Body of pancreas (tissue), 4 donors: ENCODE data around the gene TNRC6C. TPM values are rescaled to one million over a fixed set of nuclear protein-coding genes. Genes with fewer than 3 reads are reported as not detected.

ENCODE experiments used
- ATAC-seq: fragments of 150-250 bp; one replicate; pipeline ENCODE4 v1.9.1; 2016
- DNase-seq, 4 donors: peaks; one replicate each; pipeline ENCODE4 v3.0.0-alpha.2; 2019
- H3K27ac ChIP-seq, 4 donors: fragments of 200-600 bp; sonication (generic); 1 replicate in 3 of 4; 2 replicates in 1 of 4; pipeline versions ENCODE4 v1.5.1 to v1.6.1; 2016 to 2019; ENCODE audit warnings: mild to moderate bottlenecking in 1 of 4, mixed read lengths in 1 of 4, moderate library complexity in 1 of 4
- H3K27me3 ChIP-seq, 2 donors: fragments of 200-600 bp; sonication (generic); one replicate each; pipeline ENCODE4 v1.6.0; 2016; ENCODE audit warnings: mild to moderate bottlenecking in 1 of 2
- H3K36me3 ChIP-seq, 2 donors: fragments of 200-600 bp; sonication (generic); replicated peaks in 1 of 2; 2 replicates each; pipeline ENCODE4 v1.5.1; 2016; ENCODE audit warnings: low read depth in 2 of 2; ENCODE audit not compliant: insufficient read depth in 1 of 2
- H3K4me1 ChIP-seq: fragments of 200-600 bp; sonication (generic); one replicate; pipeline ENCODE4 v1.6.0; 2016
- H3K4me3 ChIP-seq, 2 donors: fragments of 200-600 bp; sonication (generic); 1 replicate in 1 of 2; 2 replicates in 1 of 2; pipeline ENCODE4 v1.5.1; 2016 to 2019
- H3K9me3 ChIP-seq, 3 donors: fragments of 200-600 bp; sonication (generic); 1 replicate in 2 of 3; 2 replicates in 1 of 3; pipeline ENCODE4 v1.5.1; 2016
- CTCF ChIP-seq, 7 experiments: fragments of 450-650 bp in 4 of 7; fragments of 200-600 bp in 3 of 7; sonication (generic) in 3 of 7; IDR thresholded peaks; one replicate each; pipeline ENCODE4 v1.5.1; 2016 to 2019; ENCODE audit warnings: antibody characterized with exemption in 7 of 7
- POLR2A ChIP-seq, 3 donors: fragments of 450-650 bp; IDR thresholded peaks; one replicate each; pipeline ENCODE4 v1.6.1; 2016; ENCODE audit warnings: antibody characterized with exemption in 3 of 3, mild to moderate bottlenecking in 2 of 3
- WGBS, 2 donors: methylation state at CpG; one replicate each; pipeline ENCODE4 v1.1.5; 2017; 5-methylcytosine and 5-hydroxymethylcytosine counted together
- intact Hi-C: fragments of 100-400 bp; cut with DNase I; formaldehyde crosslinking; loops from one replicate; pipeline ENCODE4 v1.15.1; 2023
- total RNA-seq, 2 donors: library from RNA; depleted of rRNA; stranded (reverse); fragments of >200 nt; gene quantifications; one replicate each; pipeline ENCODE4 v1.1.0, GENCODE V29; 2016

TNRC6C gene
- total RNA-seq, 2 donors from 2014 or later, result 4.9 to 13.5 TPM

- Histone ChIP-seq H3K9me3 (no peaks in the 10 kb centered on the region), H3K36me3 (no peaks in the 10 kb centered on the region), H3K4me1 (peaks cover 6% of the 10 kb centered on the region), H3K27ac (no peak overlapping the region), H3K27me3 (no peaks in the 10 kb centered on the region), H3K4me3 (no peak overlapping the region)
- WGBS, 2 donors, result 57 to 67% methylated on average over 6 of the region's 6 CpGs
- intact Hi-C loops, result no loop called here
- ATAC-seq (no peak), DNase-seq (no peak)
- TF ChIP-seq POLR2A (IDR thresholded peaks at IDR 0.05) (no peak), CTCF (IDR thresholded peaks at IDR 0.05) (no peak)
These were observed 29.3 kb upstream of the TNRC6C start for GRCh38 chr17:77929180-77929564.

DNA sequence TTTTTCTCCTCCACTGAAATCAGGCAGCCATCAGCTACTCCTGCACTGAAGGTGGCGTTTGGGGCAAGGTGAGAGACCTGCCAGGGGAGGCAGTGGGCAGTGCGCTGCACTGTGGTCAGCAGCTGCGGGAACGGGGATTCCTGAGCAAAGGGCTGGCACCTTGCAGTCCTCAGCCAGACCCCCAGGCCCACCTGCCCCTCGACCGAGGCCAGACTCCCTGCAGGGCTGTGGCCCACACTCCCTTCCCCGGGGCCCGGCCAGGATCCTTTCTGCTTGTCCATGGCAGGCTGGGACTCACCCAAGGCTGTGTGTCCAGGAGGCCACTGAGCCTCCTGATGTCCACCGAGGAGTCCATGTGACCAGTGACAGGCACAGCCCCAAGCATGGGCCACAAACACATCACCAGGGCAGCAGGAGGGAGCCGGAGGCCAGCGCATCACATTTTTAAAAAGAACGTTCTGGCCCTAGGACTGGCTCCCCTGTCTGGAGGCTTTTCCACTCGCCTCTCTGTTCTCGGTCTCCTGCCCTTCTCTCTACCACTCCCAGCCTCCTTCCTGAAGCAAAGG, 28.5 kb upstream of the TNRC6C start:
- no peaks in the 10 kb centered on the region for H3K27me3 ChIP-seq
- TF ChIP-seq CTCF (IDR thresholded peaks at IDR 0.05) (no peak), POLR2A (IDR thresholded peaks at IDR 0.05) (no peak)
- WGBS, 2 donors, result 71 to 84% methylated on average over 5 to 10 of the region's 14 CpGs
- no peak overlapping the region for H3K27ac ChIP-seq
- ATAC-seq (no peak), DNase-seq (no peak)
- H3K4me1 ChIP-seq, result peaks cover 2% of the 10 kb centered on the region
- H3K36me3 ChIP-seq, result no peaks in the 10 kb centered on the region
- intact Hi-C loops, result no loop called here
- no peaks in the 10 kb centered on the region for H3K9me3 ChIP-seq
- H3K4me3 ChIP-seq, result no peak overlapping the region

- H3K27ac ChIP-seq, result no peak overlapping the region
- H3K4me1 ChIP-seq, result peaks cover 6% of the 10 kb centered on the region
- no peak for DNase-seq
- H3K27me3 ChIP-seq, result no peaks in the 10 kb centered on the region
- no peaks in the 10 kb centered on the region for H3K9me3 ChIP-seq
- 56 to 64% methylated on average over 13 to 24 of the region's 24 CpGs for WGBS, 2 donors
- H3K36me3 ChIP-seq, result no peaks in the 10 kb centered on the region
- intact Hi-C loops, result no loop called here
- no peak for ATAC-seq
- TF ChIP-seq CTCF (IDR thresholded peaks at IDR 0.05), result no peak
- TF ChIP-seq POLR2A (IDR thresholded peaks at IDR 0.05), result no peak
- H3K4me3 ChIP-seq, result no peak overlapping the region
These were observed 27.4 kb upstream of the TNRC6C start for GRCh38 chr17:77930780-77931768.

GRCh38 chr17:77933777-77934398, 24.6 kb upstream of the TNRC6C start:
- 79 to 89% methylated on average over 6 of the region's 6 CpGs for WGBS, 2 donors
- DNase-seq, result no peak
- H3K4me3 ChIP-seq, result no peak overlapping the region
- H3K9me3 ChIP-seq, result no peaks in the 10 kb centered on the region
- no peaks in the 10 kb centered on the region for H3K36me3 ChIP-seq
- no peaks in the 10 kb centered on the region for H3K27me3 ChIP-seq
- TF ChIP-seq CTCF (IDR thresholded peaks at IDR 0.05) (no peak), POLR2A (IDR thresholded peaks at IDR 0.05) (no peak)
- ATAC-seq, result no peak
- intact Hi-C loops, result no loop called here
- peaks cover 6% of the 10 kb centered on the region for H3K4me1 ChIP-seq
- no peak overlapping the region for H3K27ac ChIP-seq
